Heart left ventricle (tissue), 13 donors: ENCODE measurements around the gene NEDD4L.

Experiments used
- CTCF ChIP-seq, 12 donors: fragments of 200-600 bp; sonication (generic) in 4 of 12; IDR thresholded peaks; one replicate each; pipeline versions ENCODE4 v1.5.0 to v1.8.0; 2018 to 2022; ENCODE audit warnings: antibody characterized with exemption in 12 of 12, mild to moderate bottlenecking in 5 of 12
- POLR2A ChIP-seq, 2 donors: fragments of 450-650 bp; IDR thresholded peaks; one replicate each; pipeline ENCODE4 v1.6.1; 2017; ENCODE audit warnings: antibody characterized with exemption in 2 of 2, mild to moderate bottlenecking in 2 of 2, moderate library complexity in 2 of 2
- donor health status: ischemic (EF 13 %, LVEDD 7.1; RV severe dilation, severe dysfunction).
- donor health status: DM: no; HTN: yes; CAD: no.
- donor health status: DM: no; HTN: no; CAD: no.
- donor health status: ischemic (EF 25% LVEDD 6.9; RV normal size, moderate dysfunction).
- donor health status: ischemic (EF 25% LVEDD 5.7; RV mildly dilated, moderate dysfunction).
- donor health status: ischemic (EF 35%, LVEDD 5.7; RV mildly dilated, moderate dysfunction).
- donor health status: nonischemic (EF 11% LVEDD 7.7; RV severe dilation, severe dysfunction).
- donor health status: DM: yes; HTN: yes; CAD: no.
- donor health status: PGD.
- donor health status: ischemic (EF 29% LVEDD 5.4; RV normal size, mild dysfunction).
- donor health status: nonischemic (EF 23%, LVEDD 6.1; RV moderate dilation, normal function).

DNA sequence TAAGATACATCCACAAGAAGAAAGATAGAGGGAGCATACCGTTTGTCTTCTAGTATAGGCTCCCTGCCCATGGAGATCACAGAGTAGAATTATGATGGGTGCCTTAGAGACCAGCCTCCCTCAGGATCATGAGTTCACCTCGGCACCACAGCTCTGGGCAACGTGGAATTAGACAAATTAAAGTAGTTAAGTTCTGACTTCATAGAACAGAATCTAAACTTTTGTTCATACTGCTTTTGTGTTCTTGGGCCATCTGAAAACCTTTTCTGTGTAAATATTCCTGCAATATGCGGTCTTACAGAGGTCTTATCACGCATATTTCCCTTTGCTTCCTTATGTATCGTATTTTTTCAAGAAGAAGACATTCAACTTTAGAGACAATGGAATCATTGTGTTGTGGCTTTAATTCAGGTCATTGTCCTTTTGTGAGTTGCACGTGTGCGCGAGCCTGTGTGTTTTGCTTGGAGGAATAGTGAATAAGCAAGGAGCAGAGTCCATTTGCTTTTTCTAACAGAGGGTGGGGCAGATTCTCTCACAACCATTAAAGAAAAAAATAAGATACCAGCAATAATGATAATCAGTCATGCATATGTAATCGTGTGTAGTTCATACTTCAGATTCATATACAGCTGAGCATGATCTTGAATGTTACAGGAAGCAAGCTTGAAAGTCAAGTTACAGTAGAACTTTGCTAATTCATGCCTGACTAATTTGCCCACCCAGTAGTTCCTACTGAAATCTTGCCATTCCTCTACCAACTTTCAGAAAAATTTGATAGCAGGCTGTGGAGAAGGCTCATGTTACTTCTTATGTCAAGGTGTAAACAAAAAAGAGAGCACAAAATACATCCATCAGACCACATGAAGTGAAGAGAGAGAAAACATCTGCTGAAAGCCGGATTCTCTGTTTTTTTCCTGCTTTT lies 243.6 kb downstream of the NEDD4L start:
- TF ChIP-seq POLR2A (IDR thresholded peaks at IDR 0.05) (no peak), CTCF (IDR thresholded peaks at IDR 0.05) (no peak)
